GM18870 (cell line): Measurements from ENCODE around the gene CD55.

Experiments
- ATAC-seq: cut with Tn5 transposase; IDR thresholded peaks from one replicate; pipeline ENCODE4 v1.9.1; 2021; ENCODE audit warnings: moderate library complexity; ENCODE audit not compliant: unreplicated experiment

CD55 gene

GRCh38 chr1:207321079-207321789 is at the start of gene CD55:
TSS of gene CD55 (plus strand) at chr1:207321678. CDS start at chr1:207321766, 88 bp downstream.
- ATAC-seq: peak; percentile 89

GRCh38 chr1:207274882-207275281 is 46.6 kb upstream of the CD55 start:
- ATAC-seq: no peak

GRCh38 chr1:207276465-207276864 is 45.0 kb upstream of the CD55 start:
- no peak for ATAC-seq

- no peak for ATAC-seq
Observed at GRCh38 chr1:207277241-207277640, 44.2 kb upstream of the CD55 start.

- ATAC-seq: no peak
Observed at GRCh38 chr1:207279652-207280051, 41.8 kb upstream of the CD55 start.

GRCh38 chr1:207280706-207281105 is 40.8 kb upstream of the CD55 start:
- ATAC-seq: no peak

- no peak for ATAC-seq
Observed at GRCh38 chr1:207282058-207282457, 39.4 kb upstream of the CD55 start.

GRCh38 chr1:207282496-207283380 is 38.7 kb upstream of the CD55 start:
- ATAC-seq: no peak

GRCh38 chr1:207283421-207283820 is 38.1 kb upstream of the CD55 start:
- no peak for ATAC-seq

- ATAC-seq: no peak
Observed at GRCh38 chr1:207284209-207284897, 37.1 kb upstream of the CD55 start.

- ATAC-seq: no peak
Observed at GRCh38 chr1:207286786-207287468, 34.6 kb upstream of the CD55 start.

GRCh38 chr1:207288315-207288714 is 33.2 kb upstream of the CD55 start:
- no peak for ATAC-seq

GRCh38 chr1:207289756-207290155 is 31.7 kb upstream of the CD55 start:
- ATAC-seq: no peak

GRCh38 chr1:207291723-207292122 is 29.8 kb upstream of the CD55 start:
- ATAC-seq: no peak

- no peak for ATAC-seq
Observed at GRCh38 chr1:207298186-207298585, 23.3 kb upstream of the CD55 start.

- ATAC-seq: no peak
Observed at GRCh38 chr1:207298636-207299398, 22.7 kb upstream of the CD55 start.

GRCh38 chr1:207300970-207301369 is 20.5 kb upstream of the CD55 start:
- no peak for ATAC-seq

GRCh38 chr1:207302618-207303393 is 18.7 kb upstream of the CD55 start:
- ATAC-seq: no peak

GRCh38 chr1:207304710-207305488 is 16.6 kb upstream of the CD55 start:
- ATAC-seq: no peak
